IMR-90 (cell line): ENCODE results near the gene FBXL20. TPM values are rescaled to one million over a fixed set of nuclear protein-coding genes. Genes with fewer than 3 reads are reported as not detected.

Experiments used
- ATAC-seq: fragments of 200-7000 bp; cut with Tn5 transposase; 2 replicates; pipeline ENCODE4 v1.9.1; 2020; ENCODE audit warnings: low read depth, mild to moderate bottlenecking, moderate library complexity
- BruUV-seq: library from RNA; stranded (reverse); fragments of 400-500 nt; replicated peaks from 2 replicates; lab custom pipeline; 2021; lab: Mats Ljungman, UMichigan
- CTCF ChIA-PET: fragments of 300-600 bp; formaldehyde crosslinking; extraction: SDS; loops from one replicate; lab custom pipeline; 2021; ENCODE audit warnings: antibody characterized with exemption; lab: Yijun Ruan, JAX
- POLR2A ChIA-PET: fragments of 300-600 bp; sonication (Branson Sonifier 250); formaldehyde crosslinking; loops from one replicate; lab custom pipeline; 2022; ENCODE audit warnings: antibody characterized with exemption; ENCODE audit not compliant: unreplicated experiment; lab: Charles Lee
- DNase-seq: peaks from one replicate; pipeline ENCODE4 v3.0.0; 2013
- H2AFZ ChIP-seq: replicated peaks from 2 replicates; pipeline ENCODE3; 2013; ENCODE audit warnings: low read length, mild to moderate bottlenecking; ENCODE audit not compliant: poor library complexity
- H2AK5ac ChIP-seq: 2 replicates; pipeline ENCODE4 v1.6.1; 2013; ENCODE audit warnings: low read depth, low read length, inconsistent platforms
- H2AK9ac ChIP-seq: replicated peaks from 2 replicates; pipeline ENCODE3; 2013; ENCODE audit warnings: mild to moderate bottlenecking, low read depth, low read length, moderate library complexity; ENCODE audit not compliant: poor library complexity
- H2BK120ac ChIP-seq: 2 replicates; pipeline ENCODE4 v1.6.1; 2013; ENCODE audit warnings: low read depth, low read length, inconsistent platforms
- H2BK15ac ChIP-seq: 3 replicates; pipeline ENCODE4 v1.6.1; 2013; ENCODE audit warnings: low read depth, low read length, inconsistent platforms
- H2BK20ac ChIP-seq: 2 replicates; pipeline ENCODE4 v1.6.1; 2013; ENCODE audit warnings: low read depth, mild to moderate bottlenecking, inconsistent platforms, low read length, moderate library complexity
- H2BK5ac ChIP-seq: 2 replicates; pipeline ENCODE4 v1.6.1; 2013; ENCODE audit warnings: mild to moderate bottlenecking, low read depth, low read length, inconsistent platforms; ENCODE audit not compliant: poor library complexity, severe bottlenecking
- H3K14ac ChIP-seq: replicated peaks from 2 replicates; pipeline ENCODE4 v1.6.1; 2013; ENCODE audit warnings: low read depth, low read length, inconsistent platforms
- H3K18ac ChIP-seq: 2 replicates; pipeline ENCODE4 v1.6.1; 2013; ENCODE audit warnings: low read depth, low read length, control low read depth
- H3K23ac ChIP-seq: 2 replicates; pipeline ENCODE4 v1.6.1; 2013; ENCODE audit warnings: low read depth, low read length, inconsistent platforms
- H3K27ac ChIP-seq: 2 replicates; pipeline ENCODE4 v1.5.1; 2013; ENCODE audit warnings: mild to moderate bottlenecking, control low read depth, low read length; ENCODE audit not compliant: insufficient read depth
- H3K27me3 ChIP-seq: 2 replicates; pipeline ENCODE4 v1.6.1; 2013; ENCODE audit warnings: low read length; ENCODE audit not compliant: control insufficient read depth, insufficient read depth
- H3K36me3 ChIP-seq: 2 replicates; pipeline ENCODE4 v1.6.1; 2013; ENCODE audit warnings: low read length, mixed read lengths; ENCODE audit not compliant: control insufficient read depth, insufficient read depth
- H3K4ac ChIP-seq: 2 replicates; pipeline ENCODE4 v1.6.1; 2013; ENCODE audit warnings: low read depth, low read length, inconsistent platforms
- H3K4me1 ChIP-seq: 2 replicates; pipeline ENCODE4 v1.6.1; 2013; ENCODE audit warnings: low read length, mixed read lengths; ENCODE audit not compliant: control insufficient read depth, insufficient read depth
- H3K4me2 ChIP-seq: 2 replicates; pipeline ENCODE4 v1.6.1; 2013; ENCODE audit warnings: low read depth, mild to moderate bottlenecking, control low read depth, low read length, moderate library complexity
- H3K4me3 ChIP-seq: 2 replicates; pipeline ENCODE4 v1.5.1; 2013; ENCODE audit warnings: low read depth, mild to moderate bottlenecking, control low read depth, low read length, moderate library complexity; ENCODE audit not compliant: insufficient read depth
- H3K56ac ChIP-seq: 2 replicates; pipeline ENCODE4 v1.6.1; 2013; ENCODE audit warnings: low read length, inconsistent platforms; ENCODE audit not compliant: insufficient read depth; ENCODE audit errors: extremely low read depth
- H3K79me1 ChIP-seq, 2 experiments: 2 replicates each; pipeline ENCODE4 v1.6.1; 2013; ENCODE audit warnings: low read length in 2 of 2, inconsistent platforms in 1 of 2, low read depth in 1 of 2
- H3K9ac ChIP-seq: 2 replicates; pipeline ENCODE4 v1.6.1; 2013; ENCODE audit warnings: low read depth, low read length, control low read depth
- H3K9me1 ChIP-seq: 2 replicates; pipeline ENCODE4 v1.6.1; 2013; ENCODE audit warnings: low read length, inconsistent platforms; ENCODE audit not compliant: insufficient read depth
- H3K9me3 ChIP-seq: 2 replicates; pipeline ENCODE4 v1.6.1; 2013; ENCODE audit warnings: low read length; ENCODE audit not compliant: control insufficient read depth, insufficient read depth
- H4K20me1 ChIP-seq: 2 replicates; pipeline ENCODE4 v1.6.1; 2013; ENCODE audit warnings: low read length, inconsistent platforms; ENCODE audit not compliant: insufficient read depth
- H4K5ac ChIP-seq: 2 replicates; pipeline ENCODE4 v1.6.1; 2013; ENCODE audit warnings: mild to moderate bottlenecking, low read depth, low read length, control low read depth
- H4K8ac ChIP-seq, 2 experiments: 2 replicates each; pipeline ENCODE4 v1.6.1; 2013; ENCODE audit warnings: low read depth in 2 of 2, low read length in 2 of 2, control low read depth in 1 of 2, inconsistent platforms in 1 of 2
- H4K91ac ChIP-seq: 2 replicates; pipeline ENCODE4 v1.6.1; 2013; ENCODE audit warnings: low read depth, low read length, inconsistent platforms; ENCODE audit not compliant: insufficient read depth
- BHLHE40 ChIP-seq: fragments of 150-350 bp; IDR thresholded peaks from 2 replicates; pipeline ENCODE4 v1.6.1; 2016; ENCODE audit warnings: mild to moderate bottlenecking, low read depth, low read length
- CEBPB ChIP-seq: IDR thresholded peaks from 2 replicates; pipeline ENCODE4 v1.6.1; 2012; ENCODE audit warnings: low read depth, low read length, improper control_type of control experiment
- MXI1 ChIP-seq: IDR thresholded peaks from 2 replicates; pipeline ENCODE4 v1.6.1; 2012; ENCODE audit warnings: low read depth, mild to moderate bottlenecking, low read length, moderate library complexity, borderline replicate concordance
- POLR2A ChIP-seq: IDR thresholded peaks from 2 replicates; pipeline ENCODE4 v1.6.1; 2012; ENCODE audit warnings: mild to moderate bottlenecking, low read depth, low read length
- RCOR1 ChIP-seq: IDR thresholded peaks from 2 replicates; pipeline ENCODE4 v1.6.1; 2012; ENCODE audit warnings: mild to moderate bottlenecking, low read length, improper control_type of control experiment; ENCODE audit not compliant: insufficient replicate concordance
- RFX5 ChIP-seq: IDR thresholded peaks from 2 replicates; pipeline ENCODE4 v1.8.0; 2012; ENCODE audit warnings: low read depth, mild to moderate bottlenecking, low read length, moderate library complexity
- WGBS, 2 experiments: methylation state at CpG; one replicate each; pipeline versions ENCODE4 v1.1.5 to v1.1.7; 2013; ENCODE audit warnings: missing lambda C conversion rate in 2 of 2; ENCODE audit not compliant: insufficient read length in 1 of 2; ENCODE audit errors: extremely low coverage in 2 of 2; 5-methylcytosine and 5-hydroxymethylcytosine counted together
- dilution Hi-C: fragments of 300-500 bp; cut with HindIII; formaldehyde crosslinking; loops from one replicate; pipeline ENCODE4 v1.14.3; 2018; ENCODE audit warnings: low sequenced_read_pairs; ENCODE audit not compliant: unreplicated experiment
- in situ Hi-C: fragments of 300-500 bp; cut with MboI; formaldehyde crosslinking; loops from 3 replicates; pipeline ENCODE4 v1.14.3; 2019; ENCODE audit warnings: low sequenced_read_pairs, inconsistent platforms, mixed read lengths
- intact Hi-C: fragments of 100-400 bp; cut with micrococcal nuclease; formaldehyde crosslinking; loops from 2 replicates; pipeline ENCODE4 v1.10.0; 2022
- polyA plus RNA-seq, 3 experiments: library from polyadenylated mRNA; depleted of rRNA; stranded (reverse); fragments of >200 nt; gene quantifications; 2 replicates each; pipeline ENCODE4 v1.2.3, GENCODE V29; 2012; ENCODE audit warnings: low replicate concordance in 1 of 3
- total RNA-seq: library from RNA; depleted of rRNA; stranded (reverse); fragments of >200 nt; gene quantifications from 2 replicates; pipeline ENCODE4 v1.2.3, GENCODE V29; 2012
- TF ChIP-seq, protein P1 (sequence below): fragments of 150-350 bp; IDR thresholded peaks from 2 replicates; pipeline ENCODE4 v1.6.1; 2016; ENCODE audit warnings: low read depth, mild to moderate bottlenecking, low read length, moderate library complexity, borderline replicate concordance

The FBXL20 gene
- total and polyA plus RNA-seq, 2 of the 4 experiments (the other 2 are of a cell fraction), result 4.1 to 13.8 TPM

DNA sequence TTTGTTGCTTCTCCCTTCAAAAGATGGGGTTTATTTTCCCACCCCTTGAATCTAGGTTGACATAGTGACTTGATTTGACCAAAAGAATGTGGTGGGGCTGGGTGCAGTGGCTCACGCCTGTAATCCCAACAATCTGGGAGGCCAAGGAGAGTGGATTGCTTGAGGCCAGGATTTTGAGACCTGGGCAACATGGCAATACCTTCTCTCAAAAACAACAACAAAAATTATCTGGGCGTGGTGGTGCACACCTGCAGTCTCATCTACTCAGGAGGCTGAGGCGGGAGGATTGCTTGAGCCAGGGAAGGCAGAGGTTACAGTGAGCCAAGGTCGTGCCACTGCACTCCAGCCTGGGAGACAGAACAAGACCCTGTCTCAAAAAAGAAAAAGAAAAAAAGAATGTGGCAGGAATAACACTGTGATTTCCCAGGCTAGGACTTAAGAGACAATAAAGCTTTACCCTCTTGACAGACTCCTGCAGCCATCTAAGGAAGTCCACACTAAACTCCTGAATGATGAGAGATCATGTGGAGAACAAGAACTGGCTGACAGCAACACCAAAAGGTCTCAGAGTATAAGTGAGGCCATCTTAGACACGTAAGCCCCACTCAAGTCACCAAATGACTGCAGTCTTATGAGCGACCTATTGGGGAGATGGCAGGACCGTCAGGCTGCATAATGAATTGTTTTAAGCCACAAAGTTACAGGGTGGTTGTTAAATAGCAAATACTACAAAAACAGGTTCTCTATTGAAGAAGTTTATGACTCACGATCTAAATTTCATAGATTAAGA lies 37.0 kb downstream of the FBXL20 start:
- Histone ChIP-seq H2BK120ac (no peak overlapping the region), H3K9me1 (peaks cover 4% of the 10 kb centered on the region; the same call in 1 of the 2 replicates), H2AK5ac (peak overlapping the region; percentile 56), H3K4me3 (no peak overlapping the region), H4K91ac (no peak overlapping the region), H3K18ac (0 out of 2 replicates have a peak overlapping the region, but pooled peaks have one; percentile 9), H3K9ac (no peak overlapping the region), H3K14ac (0 out of 2 replicates have a peak overlapping the region, but pooled peaks have one; percentile 14), H3K27me3 (no peaks in the 10 kb centered on the region), H3K9me3 (no peaks in the 10 kb centered on the region), H2BK5ac (no peak overlapping the region), H3K4ac (0 out of 2 replicates have a peak overlapping the region, but pooled peaks have one; percentile 15), H3K56ac (no peak overlapping the region), H4K20me1 (peaks cover 14% of the 10 kb centered on the region), H3K23ac (peak overlapping the region; percentile 1; the same call in 1 of the 2 replicates), H2BK15ac (0 out of 3 replicates have a peak overlapping the region, but pooled peaks have one; percentile 49), H3K4me2 (peak overlapping the region; percentile 12), H3K79me1 (peaks cover 17 to 26% of the 10 kb centered on the region in 2 experiments; a peak in 3 of 4 replicates), H4K5ac (no peak overlapping the region), H4K8ac (no peak overlapping the region), H2BK20ac (no peak overlapping the region), H3K36me3 (no peaks in the 10 kb centered on the region), H3K27ac (peak overlapping the region; percentile 38; the same call in 1 of the 2 replicates), H2AFZ (no peak overlapping the region), H3K4me1 (peaks cover 7% of the 10 kb centered on the region), H2AK9ac (no peak overlapping the region)
- no TSS peak for BruUV-seq
- intact Hi-C loops (loop anchor here (5.0 kb wide), 1 partner anchor 37 kb away; no protein-coding TSS in a partner anchor), dilution Hi-C loops (no loop called here), in situ Hi-C loops (no loop called here)
- ATAC-seq, result peak; percentile 30; the same call in 1 of the 2 replicates
- POLR2A ChIA-PET, result interaction anchor here (0.5 kb wide), 1 partner anchor 280 kb away, joined by 7 read pairs; no protein-coding TSS in a partner anchor
- CTCF ChIA-PET, result interaction anchor here (0.7 to 1.2 kb wide), 2 partner anchors 19 to 44 kb away, joined by 3 to 4 read pairs; no protein-coding TSS in a partner anchor
- TF ChIP-seq RCOR1, result no peak
- no peak for TF ChIP-seq POLR2A
- TF ChIP-seq, protein P1, sequence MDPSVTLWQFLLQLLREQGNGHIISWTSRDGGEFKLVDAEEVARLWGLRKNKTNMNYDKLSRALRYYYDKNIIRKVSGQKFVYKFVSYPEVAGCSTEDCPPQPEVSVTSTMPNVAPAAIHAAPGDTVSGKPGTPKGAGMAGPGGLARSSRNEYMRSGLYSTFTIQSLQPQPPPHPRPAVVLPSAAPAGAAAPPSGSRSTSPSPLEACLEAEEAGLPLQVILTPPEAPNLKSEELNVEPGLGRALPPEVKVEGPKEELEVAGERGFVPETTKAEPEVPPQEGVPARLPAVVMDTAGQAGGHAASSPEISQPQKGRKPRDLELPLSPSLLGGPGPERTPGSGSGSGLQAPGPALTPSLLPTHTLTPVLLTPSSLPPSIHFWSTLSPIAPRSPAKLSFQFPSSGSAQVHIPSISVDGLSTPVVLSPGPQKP, result no peak
- TF ChIP-seq CEBPB, result no peak
- TF ChIP-seq RFX5, result no peak
- TF ChIP-seq BHLHE40, result no peak
- no peak for TF ChIP-seq MXI1
- DNase-seq, result no peak
- WGBS, 2 experiments, result 100% methylated on average over 1 of the region's 8 CpGs; no CpG with 5 or more reads in 1 of the 2 experiments
